ENCODE results near the gene SLC35F4. TPM values are rescaled to one million over a fixed set of nuclear protein-coding genes. Genes with fewer than 3 reads are reported as not detected.
"Not testable (repeated sequence)": the region's sequence is repeated elsewhere in the genome, so short reads cannot be mapped to it uniquely, and the experiment has no call there.

SLC35F4 gene
- total RNA-seq, 1 donor from 2014 or later, result not detected

GRCh38 chr14:57732463-57733285, 133.2 kb downstream of the SLC35F4 start:
- Histone ChIP-seq H3K9me3 (no peaks in the 10 kb centered on the region), H3K4me1 (no peaks in the 10 kb centered on the region), H3K27ac (no peak overlapping the region), H3K36me3 (no peaks in the 10 kb centered on the region), H3K4me3 (no peak overlapping the region), H3K27me3 (no peaks in the 10 kb centered on the region)
- intact Hi-C loops (cut with DNase I), result no loop called here
- TF ChIP-seq, protein P1, sequence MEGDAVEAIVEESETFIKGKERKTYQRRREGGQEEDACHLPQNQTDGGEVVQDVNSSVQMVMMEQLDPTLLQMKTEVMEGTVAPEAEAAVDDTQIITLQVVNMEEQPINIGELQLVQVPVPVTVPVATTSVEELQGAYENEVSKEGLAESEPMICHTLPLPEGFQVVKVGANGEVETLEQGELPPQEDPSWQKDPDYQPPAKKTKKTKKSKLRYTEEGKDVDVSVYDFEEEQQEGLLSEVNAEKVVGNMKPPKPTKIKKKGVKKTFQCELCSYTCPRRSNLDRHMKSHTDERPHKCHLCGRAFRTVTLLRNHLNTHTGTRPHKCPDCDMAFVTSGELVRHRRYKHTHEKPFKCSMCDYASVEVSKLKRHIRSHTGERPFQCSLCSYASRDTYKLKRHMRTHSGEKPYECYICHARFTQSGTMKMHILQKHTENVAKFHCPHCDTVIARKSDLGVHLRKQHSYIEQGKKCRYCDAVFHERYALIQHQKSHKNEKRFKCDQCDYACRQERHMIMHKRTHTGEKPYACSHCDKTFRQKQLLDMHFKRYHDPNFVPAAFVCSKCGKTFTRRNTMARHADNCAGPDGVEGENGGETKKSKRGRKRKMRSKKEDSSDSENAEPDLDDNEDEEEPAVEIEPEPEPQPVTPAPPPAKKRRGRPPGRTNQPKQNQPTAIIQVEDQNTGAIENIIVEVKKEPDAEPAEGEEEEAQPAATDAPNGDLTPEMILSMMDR (IDR thresholded peaks at IDR 0.05), result no peak
- no peak for DNase-seq (ENCODE audit: low spot score in 2 of 2)

DNA sequence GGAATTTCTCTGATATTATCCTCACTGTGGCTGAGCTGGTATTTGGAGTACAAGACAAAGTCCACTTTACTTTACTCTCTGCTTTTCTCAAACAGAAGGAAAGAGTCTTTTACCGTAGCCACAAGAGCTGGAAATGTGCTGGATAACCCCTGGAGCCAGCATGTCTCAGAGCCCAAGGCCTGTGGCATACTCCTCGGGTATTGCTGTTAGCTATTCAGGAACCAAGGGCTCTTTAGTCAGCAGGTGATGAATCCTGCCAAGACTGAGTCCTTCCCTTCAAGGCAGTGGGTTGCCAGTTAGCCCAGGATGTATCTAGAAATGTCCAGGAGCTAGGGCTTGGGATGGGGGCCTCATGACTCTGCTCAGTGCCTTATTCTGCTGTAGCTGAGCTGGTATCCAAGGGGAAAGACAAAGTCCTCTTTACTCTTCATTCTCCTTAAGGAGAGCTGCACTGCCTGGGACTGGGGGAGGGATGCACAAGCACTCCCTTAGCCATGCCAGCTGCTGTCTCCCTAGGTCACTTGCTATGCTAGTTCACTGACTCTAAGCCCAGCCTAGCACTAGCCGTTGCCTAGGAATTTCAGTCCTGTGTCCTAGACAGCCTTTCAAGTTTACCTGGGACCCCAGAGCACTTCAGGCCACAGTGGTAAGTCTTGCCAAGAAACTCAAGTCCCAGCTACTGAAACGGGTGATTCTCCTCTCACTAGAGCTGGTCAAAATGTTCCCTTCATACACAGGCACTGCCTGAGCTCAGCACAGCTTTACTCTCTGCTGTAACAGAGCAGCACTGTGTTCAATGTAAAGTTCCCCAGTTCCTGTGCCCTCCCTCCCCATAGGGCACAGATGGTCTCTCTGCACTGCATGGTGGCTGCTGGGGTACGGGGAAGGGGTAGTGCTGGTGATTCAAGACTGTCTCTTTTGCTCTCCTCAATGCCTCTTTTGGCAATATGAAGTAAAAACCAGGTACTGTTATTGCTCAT, 136.4 kb downstream of the SLC35F4 start:
- TF ChIP-seq, protein P1 (IDR thresholded peaks at IDR 0.05), result no peak
- H3K27ac ChIP-seq, result no peak overlapping the region

DNA sequence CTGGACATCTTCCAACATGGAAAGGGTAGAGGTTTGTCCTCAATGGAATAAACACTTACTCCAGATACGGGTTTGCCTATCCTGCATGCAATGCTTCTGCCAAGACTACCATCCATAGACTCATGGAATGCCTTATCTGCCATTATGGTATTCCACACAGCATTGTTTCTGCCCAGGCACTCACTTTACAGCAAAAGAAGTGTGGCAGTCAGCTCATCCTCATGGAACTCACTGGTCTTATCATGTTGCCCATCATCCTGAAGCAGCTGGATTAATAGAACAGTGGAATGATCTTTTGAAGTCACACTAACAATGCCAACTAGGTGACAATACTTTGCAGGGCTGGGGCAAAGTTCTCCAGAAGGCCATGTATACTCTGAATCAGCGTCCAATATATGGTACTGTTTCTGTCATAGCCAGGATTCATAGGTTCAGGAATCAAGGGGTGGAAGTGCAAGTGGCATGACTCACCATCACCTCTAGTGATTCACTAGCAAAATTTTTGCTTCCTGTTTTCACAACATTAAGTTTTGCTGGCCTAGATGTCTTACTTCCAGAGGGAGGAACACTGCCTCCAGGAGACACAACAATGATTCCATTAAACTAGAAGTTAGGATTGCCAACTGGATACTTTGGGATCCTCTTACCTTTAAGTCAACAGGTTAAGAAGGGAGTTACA, 140.4 kb downstream of the SLC35F4 start:
- Histone ChIP-seq H3K36me3 (no peaks in the 10 kb centered on the region), H3K27me3 (no peaks in the 10 kb centered on the region), H3K4me3 (no peak overlapping the region), H3K4me1 (no peaks in the 10 kb centered on the region), H3K27ac (no peak overlapping the region), H3K9me3 (no peaks in the 10 kb centered on the region)
- no peak for DNase-seq (ENCODE audit: low spot score in 2 of 2)
- intact Hi-C loops (cut with DNase I), result no loop called here
- TF ChIP-seq, protein P1 (IDR thresholded peaks at IDR 0.05), result no peak

More for the DNA sequence above, 136.4 kb downstream of the SLC35F4 start:
- Histone ChIP-seq H3K36me3 (no peaks in the 10 kb centered on the region), H3K4me3 (no peak overlapping the region), H3K27me3 (no peaks in the 10 kb centered on the region), H3K9me3 (no peaks in the 10 kb centered on the region), H3K4me1 (no peaks in the 10 kb centered on the region)
- intact Hi-C loops (cut with DNase I), result no loop called here
- no peak for DNase-seq (ENCODE audit: low spot score in 2 of 2)

GRCh38 chr14:57722141-57722540, 143.8 kb downstream of the SLC35F4 start:
- H3K27me3 ChIP-seq; H3K9me3 ChIP-seq; intact Hi-C loops (cut with DNase I); H3K4me3 ChIP-seq; H3K36me3 ChIP-seq; DNase-seq (ENCODE audit: low spot score in 2 of 2); H3K27ac ChIP-seq; H3K4me1 ChIP-seq: not testable (repeated sequence)

DNA sequence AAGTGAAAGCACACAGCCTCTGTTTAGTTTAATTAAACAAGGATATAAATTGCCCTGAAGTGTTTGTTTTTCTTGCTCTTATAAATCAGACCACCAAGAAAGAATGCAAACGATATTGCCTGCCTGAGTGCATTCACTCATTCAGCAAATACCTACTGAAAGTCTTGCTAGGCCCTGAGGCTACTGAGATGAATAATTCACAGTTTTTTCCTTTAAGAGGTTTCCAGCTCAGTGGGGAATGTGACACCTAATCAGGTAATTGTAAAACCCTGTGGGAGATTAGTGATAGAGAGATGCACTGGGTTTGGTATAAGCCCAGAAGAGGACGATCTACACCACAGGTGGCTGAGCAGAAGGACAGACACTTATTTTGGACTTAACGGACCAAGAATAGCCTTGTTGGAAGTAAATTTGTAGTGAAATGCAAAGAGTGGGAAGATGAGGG, 151.4 kb downstream of the SLC35F4 start:
- no peaks in the 10 kb centered on the region for H3K27me3 ChIP-seq
- H3K4me1 ChIP-seq, result no peaks in the 10 kb centered on the region
- DNase-seq (ENCODE audit: low spot score in 2 of 2), result no peak
- no peaks in the 10 kb centered on the region for H3K36me3 ChIP-seq
- no peak overlapping the region for H3K27ac ChIP-seq
- peaks cover 0 to 9% of the 10 kb centered on the region in 2 donors for H3K9me3 ChIP-seq
- intact Hi-C loops (cut with DNase I), result no loop called here
- H3K4me3 ChIP-seq, result no peak overlapping the region
- TF ChIP-seq, protein P1 (IDR thresholded peaks at IDR 0.05), result no peak

All from ascending aorta (tissue), 2 donors.